HepG2 (cell line): ENCODE measurements around the gene TRABD. TPM values are rescaled to one million over a fixed set of nuclear protein-coding genes. Genes with fewer than 3 reads are reported as not detected.
A peak's percentile ranks its signal among the peaks of the same experiment; 100 is the strongest.

Experiments
- ATAC-seq: fragments of 200-7000 bp; cut with Tn5 transposase; 3 replicates; pipeline ENCODE4 v1.9.1; 2020; ENCODE audit warnings: mild to moderate bottlenecking, moderate library complexity
- BruUV-seq: library from RNA; stranded (reverse); fragments of 400-500 nt; replicated peaks from 2 replicates; lab custom pipeline; 2021; lab: Mats Ljungman, UMichigan
- CTCF ChIA-PET: fragments of 300-600 bp; formaldehyde crosslinking; extraction: SDS; loops from one replicate; lab custom pipeline; 2021; ENCODE audit warnings: low total read pairs, inconsistent platforms, low intra/inter-chr PET ratio; lab: Yijun Ruan, JAX
- POLR2A ChIA-PET: fragments of 350-600 bp; sonication (Branson Sonifier 250); formaldehyde crosslinking; loops from one replicate; lab custom pipeline; 2020; ENCODE audit warnings: antibody characterized with exemption, inconsistent platforms; lab: Yijun Ruan, JAX
- DNase-seq: peaks from one replicate; pipeline ENCODE4 v3.0.0-alpha.2; 2015; ENCODE audit warnings: low spot score
- FAIRE-seq: peaks from 3 replicates; lab custom pipeline; 2011; peaks lifted over from hg19 to GRCh38; lab: Jason Lieb, UNC
- H2AFZ ChIP-seq: one replicate; pipeline ENCODE4 v1.6.1; 2011; ENCODE audit warnings: low read length, inconsistent platforms
- H3K27ac ChIP-seq: fragments of 300-600 bp; 3 replicates; pipeline ENCODE4 v1.8.0; 2011; ENCODE audit warnings: mixed run types, mild to moderate bottlenecking, mixed read lengths, low read length, inconsistent platforms; ENCODE audit not compliant: insufficient read depth; ENCODE audit errors: extremely low read length
- H3K27me3 ChIP-seq, 2 experiments: fragments of 200-600 bp in 1 of 2; 2 replicates in 1 of 2; 3 replicates in 1 of 2; pipeline versions ENCODE4 v1.6.0 to v1.8.0; 2011; ENCODE audit warnings: low read length in 2 of 2, mild to moderate bottlenecking in 2 of 2, moderate library complexity in 2 of 2, inconsistent platforms in 1 of 2; ENCODE audit not compliant: insufficient read depth in 2 of 2, control insufficient read depth in 1 of 2
- H3K36me3 ChIP-seq, 2 experiments: fragments of 200-600 bp in 1 of 2; replicated peaks in 1 of 2; 2 replicates in 1 of 2; 3 replicates in 1 of 2; pipeline versions ENCODE4 v1.5.1 to v1.8.0; 2011; ENCODE audit warnings: low read length in 2 of 2, inconsistent platforms in 1 of 2; ENCODE audit not compliant: insufficient read depth in 2 of 2, control insufficient read depth in 1 of 2
- H3K4me1 ChIP-seq: 2 replicates; pipeline ENCODE4 v1.5.1; 2012; ENCODE audit warnings: low read length, inconsistent platforms; ENCODE audit not compliant: insufficient read depth
- H3K4me2 ChIP-seq: 2 replicates; pipeline ENCODE4 v1.6.0; 2011; ENCODE audit warnings: low read depth, low read length, inconsistent platforms
- H3K4me3 ChIP-seq, 3 experiments: fragments of 200-600 bp in 1 of 3; sonication (generic), shearing (Covaris generic) in 1 of 3; replicated peaks in 1 of 3; 2 replicates each; pipeline ENCODE4 v1.5.1; 2011 to 2016; ENCODE audit warnings: low read length in 3 of 3, inconsistent platforms in 2 of 3, low read depth in 2 of 3, mild to moderate bottlenecking in 2 of 3, control low read depth in 1 of 3, mixed read lengths in 1 of 3; ENCODE audit not compliant: insufficient read depth in 1 of 3
- H3K79me2 ChIP-seq: one replicate; pipeline ENCODE4 v1.6.1; 2011; ENCODE audit warnings: low read length, inconsistent platforms; ENCODE audit not compliant: insufficient read depth
- H3K9ac ChIP-seq: 2 replicates; pipeline ENCODE4 v1.6.0; 2011; ENCODE audit warnings: mild to moderate bottlenecking, low read depth, low read length, inconsistent platforms; ENCODE audit not compliant: insufficient read depth
- H3K9me3 ChIP-seq: 2 replicates; pipeline ENCODE4 v1.5.1; 2012; ENCODE audit warnings: mild to moderate bottlenecking, low read length
- H4K20me1 ChIP-seq: 2 replicates; pipeline ENCODE4 v1.6.0; 2011; ENCODE audit warnings: inconsistent platforms, mild to moderate bottlenecking, low read length, moderate library complexity; ENCODE audit not compliant: insufficient read depth
- CBX2 ChIP-seq, 2 experiments: fragments of 200-600 bp in 1 of 2; sonication (generic); formaldehyde crosslinking in 1 of 2; IDR thresholded peaks; 2 replicates each; pipeline versions ENCODE4 v1.7.0 to v1.8.1; 2018 to 2022; ENCODE audit warnings: low read depth in 2 of 2, low read length in 1 of 2, mild to moderate bottlenecking in 1 of 2, missing genetic modification reagents in 1 of 2
- CCAR2 ChIP-seq: fragments of 200-400 bp; formaldehyde crosslinking; optimal IDR thresholded peaks from 2 replicates; pipeline ENCODE3; 2018; ENCODE audit warnings: low read depth, mild to moderate bottlenecking, low read length, moderate library complexity
- EZH2 ChIP-seq: conservative IDR thresholded peaks from 2 replicates; pipeline ENCODE4 v1.6.1; 2012; ENCODE audit warnings: mild to moderate bottlenecking, low read depth, low read length, moderate library complexity
- FOXA1 ChIP-seq, 2 experiments: fragments of 450-650 bp in 1 of 2; sonication (generic) in 1 of 2; formaldehyde crosslinking in 1 of 2; IDR thresholded peaks; 2 replicates each; pipeline versions ENCODE4 v1.4.0 to v1.6.1; 2016 to 2020; ENCODE audit warnings: missing genetic modification reagents in 1 of 2
- FOXO1 ChIP-seq: sonication (generic); formaldehyde crosslinking; IDR thresholded peaks from 2 replicates; pipeline ENCODE4 v1.4.0; 2020; ENCODE audit warnings: missing genetic modification reagents
- HNRNPK ChIP-seq: fragments of 200-400 bp; formaldehyde crosslinking; IDR thresholded peaks from 2 replicates; pipeline ENCODE4 v1.6.1; 2018; ENCODE audit warnings: low read length, low read depth, moderate library complexity, mild to moderate bottlenecking; ENCODE audit not compliant: poor library complexity, severe bottlenecking
- MLX ChIP-seq: IDR thresholded peaks from 2 replicates; pipeline ENCODE4 v1.6.1; 2016
- NFE2L2 ChIP-seq: fragments of 150-350 bp; IDR thresholded peaks from 2 replicates; pipeline ENCODE4 v1.6.1; 2014; ENCODE audit warnings: low read length
- PATZ1 ChIP-seq: sonication (generic); formaldehyde crosslinking; IDR thresholded peaks from 2 replicates; pipeline ENCODE4 v1.4.0; 2020; ENCODE audit warnings: missing genetic modification reagents
- RBFOX2 ChIP-seq: fragments of 200-400 bp; formaldehyde crosslinking; IDR thresholded peaks from 2 replicates; pipeline ENCODE4 v1.6.1; 2017; ENCODE audit warnings: low read depth, mild to moderate bottlenecking, low read length
- THAP11 ChIP-seq: IDR thresholded peaks from 2 replicates; pipeline ENCODE4 v1.6.1; 2016; ENCODE audit warnings: missing biosample characterization, missing genetic modification reagents
- ZNF124 ChIP-seq: sonication (generic); formaldehyde crosslinking; IDR thresholded peaks from 2 replicates; pipeline ENCODE4 v1.4.0; 2020; ENCODE audit warnings: missing genetic modification reagents
- ZNF260 ChIP-seq: sonication (generic); formaldehyde crosslinking; IDR thresholded peaks from 2 replicates; pipeline ENCODE4 v1.4.0; 2020; ENCODE audit warnings: missing genetic modification reagents, low read depth, mild to moderate bottlenecking, borderline replicate concordance
- ZNF615 ChIP-seq: sonication (generic); formaldehyde crosslinking; IDR thresholded peaks from 2 replicates; pipeline ENCODE4 v1.5.0; 2020; ENCODE audit warnings: mild to moderate bottlenecking, missing genetic modification reagents, borderline replicate concordance
- WGBS: methylation state at CpG from one replicate; pipeline ENCODE4 v1.1.6; 2017; ENCODE audit warnings: low lambda C conversion rate; 5-methylcytosine and 5-hydroxymethylcytosine counted together
- in situ Hi-C: cut with HindIII; loops from 2 replicates; pipeline ENCODE4 v1.10.0; 2017; ENCODE audit warnings: low pct_unique_long_range_greater_than_20kb; ENCODE audit not compliant: extremely low pct_ligation_motif_present
- intact Hi-C: fragments of 100-400 bp; cut with micrococcal nuclease; formaldehyde crosslinking; loops from one replicate; pipeline ENCODE4 v1.10.0; 2022; ENCODE audit not compliant: unreplicated experiment
- polyA plus RNA-seq, 8 experiments: library from polyadenylated mRNA; depleted of rRNA in 3 of 8; stranded (reverse) in 7 of 8; unstranded in 1 of 8; fragments of >200 nt; fragmentation: Illumina TruSeq in 4 of 8; extraction: Trizol in 4 of 8; gene quantifications; 2 replicates each; pipeline versions ENCODE4 v1.2.1 to v1.2.3, GENCODE V29; 2011 to 2016; ENCODE audit warnings: low read depth in 4 of 8, missing spikeins in 1 of 8, mixed read lengths in 1 of 8; ENCODE audit not compliant: insufficient read depth in 1 of 8
- total RNA-seq, 5 experiments: library from RNA; depleted of rRNA; stranded (reverse); fragments of >200 nt; fragmentation: Illumina TruSeq; extraction: Trizol; gene quantifications; 2 replicates each; pipeline ENCODE4 v1.2.3, GENCODE V29; 2016; ENCODE audit warnings: low read depth in 1 of 5

The TRABD gene
- total and polyA plus RNA-seq, 2 of the 13 experiments (the other 11 are each of a cell fraction or from before 2014, with no cell fraction given), result 21.5 to 28.9 TPM

GRCh38 chr22:50169181-50169759 is 16.4 kb upstream of the TRABD start:
- CTCF ChIA-PET, result interaction anchor here (1.4 kb wide), 1 partner anchor 41 kb away, joined by 3 read pairs; no protein-coding TSS in a partner anchor
- intact Hi-C loops (no loop called here), in situ Hi-C loops (no loop called here)
- Histone ChIP-seq H3K36me3 (no peaks in the 10 kb centered on the region), H3K79me2 (no peaks in the 10 kb centered on the region), H3K4me2 (peak overlapping the region; percentile 66), H3K4me3 (peak overlapping the region in 2 of 3 experiments; percentile 49 to 64; a peak in 3 of 6 replicates), H3K27ac (no peak overlapping the region), H4K20me1 (no peaks in the 10 kb centered on the region), H2AFZ (no peak overlapping the region), H3K27me3 (peaks cover 0 to 11% of the 10 kb centered on the region in 2 experiments; a peak in 2 of 5 replicates), H3K9me3 (no peaks in the 10 kb centered on the region), H3K4me1 (peaks cover 19% of the 10 kb centered on the region), H3K9ac (no peak overlapping the region)
- ATAC-seq, result no peak
- WGBS, result 19% methylated on average over 33 of the region's 36 CpGs
- no peak for FAIRE-seq
- no TSS peak for BruUV-seq
- no peak for TF ChIP-seq CCAR2
- TF ChIP-seq CBX2 (IDR thresholded peaks at IDR 0.05; ENCODE audit: low read depth, low read length), result 0 out of 2 replicates have a peak, but pooled peaks have one; percentile 49
- TF ChIP-seq CBX2 (CRISPR knock-in tag; IDR thresholded peaks at IDR 0.05; ENCODE audit: low read depth), result no peak
- TF ChIP-seq EZH2, result 0 out of 2 replicates have a peak, but pooled peaks have one; percentile 53
- no peak for DNase-seq
- POLR2A ChIA-PET, result no interaction called here

- DNase-seq, result no peak
- H3K4me1 ChIP-seq, result peaks cover 19% of the 10 kb centered on the region
- TF ChIP-seq MLX (CRISPR knock-in tag), result no peak
- 0 out of 2 replicates have a peak, but pooled peaks have one; percentile 11 for TF ChIP-seq FOXO1
- TF ChIP-seq THAP11 (CRISPR knock-in tag), result 0 out of 2 replicates have a peak, but pooled peaks have one; percentile 20
- TF ChIP-seq ZNF124 (CRISPR knock-in tag), result no peak
- no peak for TF ChIP-seq ZNF260 (CRISPR knock-in tag)
- TF ChIP-seq HNRNPK, result peak; percentile 29
- no peak for TF ChIP-seq ZNF615 (CRISPR knock-in tag)
- TF ChIP-seq RBFOX2, result no peak
- TF ChIP-seq FOXA1 (IDR thresholded peaks at IDR 0.05), result no peak
- 0 out of 2 replicates have a peak, but pooled peaks have one; percentile 13 for TF ChIP-seq FOXA1 (CRISPR knock-in tag; IDR thresholded peaks at IDR 0.05)
- peak; percentile 86 for TF ChIP-seq NFE2L2
- TF ChIP-seq PATZ1 (CRISPR knock-in tag), result peak; percentile 53; the same call in 1 of the 2 replicates
These were observed 15.9 kb upstream of the TRABD start for GRCh38 chr22:50169774-50170341.

More at GRCh38 chr22:50169774-50170341, 15.9 kb upstream of the TRABD start:
- peaks cover 0 to 11% of the 10 kb centered on the region in 2 experiments; a peak in 2 of 5 replicates for H3K27me3 ChIP-seq
- H3K4me3 ChIP-seq, result peak overlapping the region; percentile 47 to 64 (median 49); a peak in 4 of 6 replicates
- no peaks in the 10 kb centered on the region for H4K20me1 ChIP-seq
- no TSS peak for BruUV-seq
- no peak overlapping the region for H2AFZ ChIP-seq
- intact Hi-C loops (no loop called here), in situ Hi-C loops (no loop called here)
- no peaks in the 10 kb centered on the region for H3K36me3 ChIP-seq
- no peak for FAIRE-seq
- H3K9ac ChIP-seq, result no peak overlapping the region
- no peak for ATAC-seq
- H3K79me2 ChIP-seq, result no peaks in the 10 kb centered on the region
- 3% methylated on average over 13 of the region's 70 CpGs for WGBS
- H3K9me3 ChIP-seq, result no peaks in the 10 kb centered on the region
- POLR2A ChIA-PET, result no interaction called here
- CTCF ChIA-PET, result interaction anchor here (1.4 kb wide), 1 partner anchor 40 kb away, joined by 3 read pairs; no protein-coding TSS in a partner anchor
- peak overlapping the region; percentile 66 for H3K4me2 ChIP-seq
- H3K27ac ChIP-seq, result no peak overlapping the region
